Measurements from ENCODE around the gene TRIO.

TRIO gene

GRCh38 chr5:14411216-14411615 lies 268.1 kb downstream of the TRIO start:
- Histone ChIP-seq H3K79me2 (no peaks in the 10 kb centered on the region), H3K4me3 (ENCODE audit: low read depth, low read length) (no peak overlapping the region), H3K4me1 (peaks cover 3% of the 10 kb centered on the region), H3K27me3 (ENCODE audit: control insufficient read depth, insufficient read depth, low read length) (no peaks in the 10 kb centered on the region), H3K27ac (no peak overlapping the region), H2AFZ (no peak overlapping the region), H3K9ac (no peak overlapping the region), H3K4me2 (ENCODE audit: low read length) (no peak overlapping the region), H3K9me3 (ENCODE audit: control insufficient read depth, low read length) (no peaks in the 10 kb centered on the region), H3K36me3 (ENCODE audit: control insufficient read depth, insufficient read depth, low read length) (no peaks in the 10 kb centered on the region)
- TF ChIP-seq CTCF (IDR thresholded peaks at IDR 0.05), result no peak

GRCh38 chr5:14413331-14413750 lies 270.2 kb downstream of the TRIO start:
- H3K36me3 ChIP-seq (ENCODE audit: control insufficient read depth, insufficient read depth, low read length), result no peaks in the 10 kb centered on the region
- H3K4me1 ChIP-seq, result peaks cover 3% of the 10 kb centered on the region
- no peaks in the 10 kb centered on the region for H3K79me2 ChIP-seq
- H2AFZ ChIP-seq, result no peak overlapping the region
- H3K27me3 ChIP-seq (ENCODE audit: control insufficient read depth, insufficient read depth, low read length), result no peaks in the 10 kb centered on the region
- no peak for TF ChIP-seq CTCF (IDR thresholded peaks at IDR 0.05)
- no peaks in the 10 kb centered on the region for H3K9me3 ChIP-seq (ENCODE audit: control insufficient read depth, low read length)
- no peak overlapping the region for H3K27ac ChIP-seq
- no peak overlapping the region for H3K4me2 ChIP-seq (ENCODE audit: low read length)
- no peak overlapping the region for H3K9ac ChIP-seq
- H3K4me3 ChIP-seq (ENCODE audit: low read depth, low read length), result no peak overlapping the region

- Histone ChIP-seq H3K36me3 (ENCODE audit: control insufficient read depth, insufficient read depth, low read length) (no peaks in the 10 kb centered on the region), H3K9ac (no peak overlapping the region), H3K27me3 (ENCODE audit: control insufficient read depth, insufficient read depth, low read length) (no peaks in the 10 kb centered on the region), H3K27ac (no peak overlapping the region), H3K79me2 (no peaks in the 10 kb centered on the region), H2AFZ (no peak overlapping the region), H3K4me1 (peaks cover 3% of the 10 kb centered on the region), H3K9me3 (ENCODE audit: control insufficient read depth, low read length) (no peaks in the 10 kb centered on the region), H3K4me2 (ENCODE audit: low read length) (no peak overlapping the region), H3K4me3 (ENCODE audit: low read depth, low read length) (no peak overlapping the region)
- TF ChIP-seq CTCF (IDR thresholded peaks at IDR 0.05), result no peak
Measured at GRCh38 chr5:14414007-14414406, 270.9 kb downstream of the TRIO start.

- Histone ChIP-seq H3K4me1 (peaks cover 3% of the 10 kb centered on the region), H3K36me3 (ENCODE audit: control insufficient read depth, insufficient read depth, low read length) (no peaks in the 10 kb centered on the region), H3K27ac (no peak overlapping the region)
Measured at GRCh38 chr5:14414656-14415023, 271.5 kb downstream of the TRIO start.

More at GRCh38 chr5:14414656-14415023, 271.5 kb downstream of the TRIO start:
- no peak overlapping the region for H3K4me3 ChIP-seq (ENCODE audit: low read depth, low read length)
- no peaks in the 10 kb centered on the region for H3K27me3 ChIP-seq (ENCODE audit: control insufficient read depth, insufficient read depth, low read length)
- no peak for TF ChIP-seq CTCF (IDR thresholded peaks at IDR 0.05)
- no peaks in the 10 kb centered on the region for H3K79me2 ChIP-seq
- H3K4me2 ChIP-seq (ENCODE audit: low read length), result no peak overlapping the region
- no peak overlapping the region for H3K9ac ChIP-seq
- H2AFZ ChIP-seq, result no peak overlapping the region
- H3K9me3 ChIP-seq (ENCODE audit: control insufficient read depth, low read length), result no peaks in the 10 kb centered on the region
